ENCODE results near the gene ACSL3. TPM values are rescaled to one million over a fixed set of nuclear protein-coding genes. Genes with fewer than 3 reads are reported as not detected.
"Not testable (repeated sequence)": the region's sequence is repeated elsewhere in the genome, so short reads cannot be mapped to it uniquely, and the experiment has no call there.

Gene ACSL3
- polyA plus RNA-seq, 3 donors, result 74.2 to 91.8 (median 77.1) TPM

GRCh38 chr2:222968550-222969155 lies 107.8 kb downstream of the ACSL3 start:
- no peak for DNase-seq (ENCODE audit: low read depth in 3 of 3, low spot score in 2 of 3)

- no peak for DNase-seq (ENCODE audit: low read depth in 3 of 3, low spot score in 2 of 3)
These were observed 108.7 kb downstream of the ACSL3 start for GRCh38 chr2:222969491-222969890.

GRCh38 chr2:222972420-222972819 lies 111.6 kb downstream of the ACSL3 start:
- no peak for DNase-seq (ENCODE audit: low read depth in 3 of 3, low spot score in 2 of 3)

GRCh38 chr2:222973237-222973636 lies 112.4 kb downstream of the ACSL3 start:
- no peak for DNase-seq (ENCODE audit: low read depth in 3 of 3, low spot score in 2 of 3)

- DNase-seq (ENCODE audit: low read depth in 3 of 3, low spot score in 2 of 3), result no peak
These were observed 112.9 kb downstream of the ACSL3 start for GRCh38 chr2:222973733-222974132.

- no peak for DNase-seq (ENCODE audit: low read depth in 3 of 3, low spot score in 2 of 3)
These were observed 115.8 kb downstream of the ACSL3 start for GRCh38 chr2:222976521-222977061.

- no peak for DNase-seq (ENCODE audit: low read depth in 3 of 3, low spot score in 2 of 3)
These were observed 116.3 kb downstream of the ACSL3 start for GRCh38 chr2:222977121-222977520.

- DNase-seq (ENCODE audit: low read depth in 3 of 3, low spot score in 2 of 3), result no peak
These were observed 118.0 kb downstream of the ACSL3 start for GRCh38 chr2:222978850-222979249.

GRCh38 chr2:222979484-222979883 lies 118.6 kb downstream of the ACSL3 start:
- no peak for DNase-seq (ENCODE audit: low read depth in 3 of 3, low spot score in 2 of 3)

- no peak for DNase-seq (ENCODE audit: low read depth in 3 of 3, low spot score in 2 of 3)
These were observed 121.4 kb downstream of the ACSL3 start for GRCh38 chr2:222982010-222982908.

- no peak for DNase-seq (ENCODE audit: low read depth in 3 of 3, low spot score in 2 of 3)
These were observed 122.1 kb downstream of the ACSL3 start for GRCh38 chr2:222982909-222983265.

GRCh38 chr2:222984908-222985307 lies 124.1 kb downstream of the ACSL3 start:
- DNase-seq (ENCODE audit: low read depth in 3 of 3, low spot score in 2 of 3), result no peak

GRCh38 chr2:222989431-222989830 lies 128.6 kb downstream of the ACSL3 start:
- DNase-seq (ENCODE audit: low read depth in 3 of 3, low spot score in 2 of 3), result no peak

- DNase-seq (ENCODE audit: low read depth in 3 of 3, low spot score in 2 of 3), result not testable (repeated sequence)
These were observed 129.4 kb downstream of the ACSL3 start for GRCh38 chr2:222990206-222990605.

GRCh38 chr2:222992137-222992536 lies 131.3 kb downstream of the ACSL3 start:
- no peak for DNase-seq (ENCODE audit: low read depth in 3 of 3, low spot score in 2 of 3)

Other genes with a start within 250 kb of the ACSL3 start
- 10 to 100 TPM; 25.7 to 31.3 (median 28.9) TPM for gene FARSB, start 204.9 kb upstream of the ACSL3 start, polyA plus RNA-seq (ENCODE audit: insufficient read length in 3 of 3)
- gene MOGAT1, start 189.4 kb upstream of the ACSL3 start, polyA plus RNA-seq (ENCODE audit: insufficient read length in 3 of 3), result not detected
- 10 to 100 TPM; 15.7 to 17.0 (median 16.5) TPM for gene KCNE4, start 191.2 kb downstream of the ACSL3 start, polyA plus RNA-seq (ENCODE audit: insufficient read length in 3 of 3)

All from right renal cortex interstitium (tissue), 3 donors.